ENCODE data around the gene GPT2.

GPT2 gene

DNA sequence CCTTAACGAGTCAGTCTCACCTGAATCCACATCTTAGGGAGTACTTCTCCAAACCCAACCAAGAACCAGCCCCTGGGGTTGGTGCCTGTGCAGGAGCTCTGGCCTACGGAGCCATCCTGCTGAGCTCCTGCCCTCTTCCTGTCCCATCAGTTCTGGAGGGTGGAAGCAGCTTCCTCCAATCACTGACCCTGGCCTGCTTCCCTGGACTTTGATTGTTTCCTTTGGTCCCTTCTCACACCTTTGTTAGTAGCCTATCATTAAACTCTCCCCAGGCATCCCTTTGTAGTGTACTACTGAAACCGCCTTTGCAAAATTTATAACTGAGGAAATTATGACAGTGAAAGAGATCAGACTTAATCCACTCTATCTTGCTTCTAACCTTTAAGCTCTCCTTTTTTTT, 32.0 kb upstream of the GPT2 start:
- TF ChIP-seq, protein P1, sequence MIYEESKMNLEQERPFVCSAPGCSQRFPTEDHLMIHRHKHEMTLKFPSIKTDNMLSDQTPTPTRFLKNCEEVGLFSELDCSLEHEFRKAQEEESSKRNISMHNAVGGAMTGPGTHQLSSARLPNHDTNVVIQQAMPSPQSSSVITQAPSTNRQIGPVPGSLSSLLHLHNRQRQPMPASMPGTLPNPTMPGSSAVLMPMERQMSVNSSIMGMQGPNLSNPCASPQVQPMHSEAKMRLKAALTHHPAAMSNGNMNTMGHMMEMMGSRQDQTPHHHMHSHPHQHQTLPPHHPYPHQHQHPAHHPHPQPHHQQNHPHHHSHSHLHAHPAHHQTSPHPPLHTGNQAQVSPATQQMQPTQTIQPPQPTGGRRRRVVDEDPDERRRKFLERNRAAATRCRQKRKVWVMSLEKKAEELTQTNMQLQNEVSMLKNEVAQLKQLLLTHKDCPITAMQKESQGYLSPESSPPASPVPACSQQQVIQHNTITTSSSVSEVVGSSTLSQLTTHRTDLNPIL (CRISPR knock-in tag; IDR thresholded peaks at IDR 0.05; ENCODE audit: low read depth): no peak
- TF ChIP-seq ARNTL (CRISPR knock-in tag; IDR thresholded peaks at IDR 0.05; ENCODE audit: borderline replicate concordance, low read depth) (no peak), GLIS3 (CRISPR knock-in tag; IDR thresholded peaks at IDR 0.05) (no peak), ZC3H10 (CRISPR knock-in tag; IDR thresholded peaks at IDR 0.05) (no peak), ZNF70 (CRISPR knock-in tag; IDR thresholded peaks at IDR 0.05) (no peak), ISL1 (CRISPR knock-in tag; IDR thresholded peaks at IDR 0.05) (no peak), ZFP3 (CRISPR knock-in tag; IDR thresholded peaks at IDR 0.05) (no peak), SNAI2 (CRISPR knock-in tag; IDR thresholded peaks at IDR 0.05) (no peak), CSDC2 (CRISPR knock-in tag; IDR thresholded peaks at IDR 0.05) (no peak), TCF4 (CRISPR knock-in tag; IDR thresholded peaks at IDR 0.05; ENCODE audit: borderline replicate concordance) (no peak), PPARA (CRISPR knock-in tag; IDR thresholded peaks at IDR 0.05; ENCODE audit: borderline replicate concordance) (no peak), TOX (CRISPR knock-in tag; IDR thresholded peaks at IDR 0.05; ENCODE audit: borderline replicate concordance) (no peak), RARB (CRISPR knock-in tag; IDR thresholded peaks at IDR 0.05) (no peak), BACH2 (CRISPR knock-in tag; IDR thresholded peaks at IDR 0.05; ENCODE audit: borderline replicate concordance) (no peak), OSR1 (CRISPR knock-in tag; IDR thresholded peaks at IDR 0.05) (no peak), ESRRG (CRISPR knock-in tag; IDR thresholded peaks at IDR 0.05) (no peak), ZFP30 (CRISPR knock-in tag; IDR thresholded peaks at IDR 0.05) (no peak)
- TF ChIP-seq, protein P2, sequence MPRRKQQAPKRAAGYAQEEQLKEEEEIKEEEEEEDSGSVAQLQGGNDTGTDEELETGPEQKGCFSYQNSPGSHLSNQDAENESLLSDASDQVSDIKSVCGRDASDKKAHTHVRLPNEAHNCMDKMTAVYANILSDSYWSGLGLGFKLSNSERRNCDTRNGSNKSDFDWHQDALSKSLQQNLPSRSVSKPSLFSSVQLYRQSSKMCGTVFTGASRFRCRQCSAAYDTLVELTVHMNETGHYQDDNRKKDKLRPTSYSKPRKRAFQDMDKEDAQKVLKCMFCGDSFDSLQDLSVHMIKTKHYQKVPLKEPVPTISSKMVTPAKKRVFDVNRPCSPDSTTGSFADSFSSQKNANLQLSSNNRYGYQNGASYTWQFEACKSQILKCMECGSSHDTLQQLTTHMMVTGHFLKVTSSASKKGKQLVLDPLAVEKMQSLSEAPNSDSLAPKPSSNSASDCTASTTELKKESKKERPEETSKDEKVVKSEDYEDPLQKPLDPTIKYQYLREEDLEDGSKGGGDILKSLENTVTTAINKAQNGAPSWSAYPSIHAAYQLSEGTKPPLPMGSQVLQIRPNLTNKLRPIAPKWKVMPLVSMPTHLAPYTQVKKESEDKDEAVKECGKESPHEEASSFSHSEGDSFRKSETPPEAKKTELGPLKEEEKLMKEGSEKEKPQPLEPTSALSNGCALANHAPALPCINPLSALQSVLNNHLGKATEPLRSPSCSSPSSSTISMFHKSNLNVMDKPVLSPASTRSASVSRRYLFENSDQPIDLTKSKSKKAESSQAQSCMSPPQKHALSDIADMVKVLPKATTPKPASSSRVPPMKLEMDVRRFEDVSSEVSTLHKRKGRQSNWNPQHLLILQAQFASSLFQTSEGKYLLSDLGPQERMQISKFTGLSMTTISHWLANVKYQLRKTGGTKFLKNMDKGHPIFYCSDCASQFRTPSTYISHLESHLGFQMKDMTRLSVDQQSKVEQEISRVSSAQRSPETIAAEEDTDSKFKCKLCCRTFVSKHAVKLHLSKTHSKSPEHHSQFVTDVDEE (CRISPR knock-in tag; IDR thresholded peaks at IDR 0.05): no peak
- no peak for ATAC-seq

DNA sequence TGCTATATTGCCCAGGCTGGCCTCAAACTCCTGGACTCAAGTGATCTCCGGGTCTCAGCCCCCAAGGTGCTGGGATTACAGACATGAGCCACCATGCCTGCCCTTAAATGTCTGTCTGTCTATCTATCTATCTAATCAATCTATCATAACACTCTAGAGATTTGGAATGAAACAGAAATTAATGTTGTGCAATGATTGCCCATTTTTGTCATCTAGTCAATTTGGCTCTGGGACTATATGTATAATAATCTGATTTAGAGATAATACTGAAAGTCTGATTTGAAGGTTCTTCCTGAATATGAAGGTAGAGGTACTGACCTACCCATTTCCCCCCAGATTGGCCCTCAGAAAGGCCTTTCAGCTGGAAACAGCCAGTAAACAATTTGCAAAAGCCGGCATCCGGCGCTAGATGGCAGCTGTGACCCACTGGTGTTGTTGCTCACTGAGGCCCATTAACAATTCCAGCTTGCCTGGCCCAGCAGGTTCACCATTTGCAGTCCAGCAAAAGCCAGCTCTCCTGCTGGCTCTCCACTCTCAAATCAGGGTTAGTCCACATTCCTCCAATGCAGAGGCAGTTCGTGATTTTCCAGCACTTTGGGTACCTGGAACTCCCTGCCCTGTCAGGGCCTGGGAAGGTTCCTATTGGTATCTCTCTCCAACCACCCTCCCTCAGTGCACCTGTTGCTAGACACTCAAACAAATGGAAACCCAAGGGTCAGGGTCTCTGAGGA, 30.3 kb upstream of the GPT2 start:
- TF ChIP-seq ZNF565 (CRISPR knock-in tag; conservative IDR thresholded peaks at IDR 0.05; ENCODE audit: low read depth) (no peak), BACH2 (CRISPR knock-in tag; IDR thresholded peaks at IDR 0.05; ENCODE audit: borderline replicate concordance) (no peak), RARB (CRISPR knock-in tag; IDR thresholded peaks at IDR 0.05) (no peak), ARNTL (CRISPR knock-in tag; IDR thresholded peaks at IDR 0.05; ENCODE audit: borderline replicate concordance, low read depth) (no peak), ESRRG (CRISPR knock-in tag; IDR thresholded peaks at IDR 0.05) (no peak), TCF4 (CRISPR knock-in tag; IDR thresholded peaks at IDR 0.05; ENCODE audit: borderline replicate concordance) (no peak), CSDC2 (CRISPR knock-in tag; IDR thresholded peaks at IDR 0.05) (no peak), ZFP30 (CRISPR knock-in tag; IDR thresholded peaks at IDR 0.05) (no peak)
- TF ChIP-seq, protein P3, sequence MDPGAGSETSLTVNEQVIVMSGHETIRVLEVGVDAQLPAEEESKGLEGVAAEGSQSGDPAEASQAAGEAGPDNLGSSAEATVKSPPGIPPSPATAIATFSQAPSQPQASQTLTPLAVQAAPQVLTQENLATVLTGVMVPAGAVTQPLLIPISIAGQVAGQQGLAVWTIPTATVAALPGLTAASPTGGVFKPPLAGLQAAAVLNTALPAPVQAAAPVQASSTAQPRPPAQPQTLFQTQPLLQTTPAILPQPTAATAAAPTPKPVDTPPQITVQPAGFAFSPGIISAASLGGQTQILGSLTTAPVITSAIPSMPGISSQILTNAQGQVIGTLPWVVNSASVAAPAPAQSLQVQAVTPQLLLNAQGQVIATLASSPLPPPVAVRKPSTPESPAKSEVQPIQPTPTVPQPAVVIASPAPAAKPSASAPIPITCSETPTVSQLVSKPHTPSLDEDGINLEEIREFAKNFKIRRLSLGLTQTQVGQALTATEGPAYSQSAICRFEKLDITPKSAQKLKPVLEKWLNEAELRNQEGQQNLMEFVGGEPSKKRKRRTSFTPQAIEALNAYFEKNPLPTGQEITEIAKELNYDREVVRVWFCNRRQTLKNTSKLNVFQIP (CRISPR knock-in tag; IDR thresholded peaks at IDR 0.05; ENCODE audit: borderline replicate concordance, low read depth): no peak
- TF ChIP-seq, protein P4, sequence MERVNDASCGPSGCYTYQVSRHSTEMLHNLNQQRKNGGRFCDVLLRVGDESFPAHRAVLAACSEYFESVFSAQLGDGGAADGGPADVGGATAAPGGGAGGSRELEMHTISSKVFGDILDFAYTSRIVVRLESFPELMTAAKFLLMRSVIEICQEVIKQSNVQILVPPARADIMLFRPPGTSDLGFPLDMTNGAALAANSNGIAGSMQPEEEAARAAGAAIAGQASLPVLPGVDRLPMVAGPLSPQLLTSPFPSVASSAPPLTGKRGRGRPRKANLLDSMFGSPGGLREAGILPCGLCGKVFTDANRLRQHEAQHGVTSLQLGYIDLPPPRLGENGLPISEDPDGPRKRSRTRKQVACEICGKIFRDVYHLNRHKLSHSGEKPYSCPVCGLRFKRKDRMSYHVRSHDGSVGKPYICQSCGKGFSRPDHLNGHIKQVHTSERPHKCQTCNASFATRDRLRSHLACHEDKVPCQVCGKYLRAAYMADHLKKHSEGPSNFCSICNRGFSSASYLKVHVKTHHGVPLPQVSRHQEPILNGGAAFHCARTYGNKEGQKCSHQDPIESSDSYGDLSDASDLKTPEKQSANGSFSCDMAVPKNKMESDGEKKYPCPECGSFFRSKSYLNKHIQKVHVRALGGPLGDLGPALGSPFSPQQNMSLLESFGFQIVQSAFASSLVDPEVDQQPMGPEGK (CRISPR knock-in tag; IDR thresholded peaks at IDR 0.05; ENCODE audit: borderline replicate concordance): no peak
- ATAC-seq: peak; percentile 95

DNA sequence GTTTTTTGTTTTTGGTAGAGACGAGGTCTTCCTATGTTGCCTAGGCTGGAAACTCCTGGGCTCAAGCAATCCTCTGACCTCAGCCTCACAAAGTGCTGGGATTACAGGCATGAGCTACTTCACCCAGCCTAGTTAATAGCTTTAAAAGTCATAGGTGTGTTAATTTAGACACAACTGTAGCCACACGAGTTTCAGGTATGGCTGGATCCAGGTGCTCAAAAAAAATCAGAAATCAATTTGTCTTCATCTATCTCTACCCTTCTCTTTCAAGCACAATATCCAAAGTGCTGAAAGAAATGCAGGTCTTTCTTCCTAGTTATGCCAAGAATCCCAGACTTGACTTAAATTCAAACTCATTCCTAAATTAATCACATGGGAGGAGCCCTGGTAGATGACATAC, 29.3 kb upstream of the GPT2 start:
- no peak for ATAC-seq
- TF ChIP-seq ISL1 (CRISPR knock-in tag; IDR thresholded peaks at IDR 0.05): no peak
- no peak for TF ChIP-seq ZNF70 (CRISPR knock-in tag; IDR thresholded peaks at IDR 0.05)
- TF ChIP-seq, protein P2 (CRISPR knock-in tag; IDR thresholded peaks at IDR 0.05): no peak
- no peak for TF ChIP-seq ZNF8 (CRISPR knock-in tag; IDR thresholded peaks at IDR 0.05)
- no peak for TF ChIP-seq GLIS3 (CRISPR knock-in tag; IDR thresholded peaks at IDR 0.05)
- TF ChIP-seq ZNF565 (CRISPR knock-in tag; conservative IDR thresholded peaks at IDR 0.05; ENCODE audit: low read depth): no peak
- TF ChIP-seq, protein P5, sequence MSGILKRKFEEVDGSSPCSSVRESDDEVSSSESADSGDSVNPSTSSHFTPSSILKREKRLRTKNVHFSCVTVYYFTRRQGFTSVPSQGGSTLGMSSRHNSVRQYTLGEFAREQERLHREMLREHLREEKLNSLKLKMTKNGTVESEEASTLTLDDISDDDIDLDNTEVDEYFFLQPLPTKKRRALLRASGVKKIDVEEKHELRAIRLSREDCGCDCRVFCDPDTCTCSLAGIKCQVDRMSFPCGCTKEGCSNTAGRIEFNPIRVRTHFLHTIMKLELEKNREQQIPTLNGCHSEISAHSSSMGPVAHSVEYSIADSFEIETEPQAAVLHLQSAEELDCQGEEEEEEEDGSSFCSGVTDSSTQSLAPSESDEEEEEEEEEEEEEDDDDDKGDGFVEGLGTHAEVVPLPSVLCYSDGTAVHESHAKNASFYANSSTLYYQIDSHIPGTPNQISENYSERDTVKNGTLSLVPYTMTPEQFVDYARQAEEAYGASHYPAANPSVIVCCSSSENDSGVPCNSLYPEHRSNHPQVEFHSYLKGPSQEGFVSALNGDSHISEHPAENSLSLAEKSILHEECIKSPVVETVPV (CRISPR knock-in tag; IDR thresholded peaks at IDR 0.05): no peak
- TF ChIP-seq ZC3H10 (CRISPR knock-in tag; IDR thresholded peaks at IDR 0.05): no peak
- TF ChIP-seq CSDC2 (CRISPR knock-in tag; IDR thresholded peaks at IDR 0.05): no peak
- no peak for TF ChIP-seq TOX (CRISPR knock-in tag; IDR thresholded peaks at IDR 0.05; ENCODE audit: borderline replicate concordance)
- TF ChIP-seq, protein P3 (CRISPR knock-in tag; IDR thresholded peaks at IDR 0.05; ENCODE audit: borderline replicate concordance, low read depth): no peak
